Adipocyte (in vitro differentiated cells): ENCODE measurements around the gene PIGC.

ENCODE experiments used
- DNase-seq: peaks from one replicate; pipeline ENCODE4 v3.0.0-alpha.2; 2015; ENCODE audit warnings: low read depth
- H3K27me3 ChIP-seq: replicated peaks from 2 replicates; pipeline ENCODE4 v1.7.0; 2013; ENCODE audit warnings: mild to moderate bottlenecking, low read length, moderate library complexity; ENCODE audit not compliant: control insufficient read depth, insufficient read depth
- H3K36me3 ChIP-seq: 2 replicates; pipeline ENCODE4 v1.7.0; 2013; ENCODE audit warnings: low read length, mild to moderate bottlenecking, moderate library complexity; ENCODE audit not compliant: control insufficient read depth, insufficient read depth, severe bottlenecking
- H3K4me1 ChIP-seq: 2 replicates; pipeline ENCODE4 v1.7.0; 2013; ENCODE audit warnings: mild to moderate bottlenecking, low read length, moderate library complexity; ENCODE audit not compliant: control insufficient read depth, insufficient read depth
- H3K4me3 ChIP-seq: 2 replicates; pipeline ENCODE4 v1.7.0; 2013; ENCODE audit warnings: mild to moderate bottlenecking, low read length, moderate library complexity
- H3K9ac ChIP-seq: 2 replicates; pipeline ENCODE4 v1.7.0; 2013; ENCODE audit warnings: mild to moderate bottlenecking, low read length, moderate library complexity
- H3K9me3 ChIP-seq: 2 replicates; pipeline ENCODE4 v1.7.0; 2013; ENCODE audit warnings: mild to moderate bottlenecking, low read length, moderate library complexity; ENCODE audit not compliant: control insufficient read depth

PIGC gene

DNA sequence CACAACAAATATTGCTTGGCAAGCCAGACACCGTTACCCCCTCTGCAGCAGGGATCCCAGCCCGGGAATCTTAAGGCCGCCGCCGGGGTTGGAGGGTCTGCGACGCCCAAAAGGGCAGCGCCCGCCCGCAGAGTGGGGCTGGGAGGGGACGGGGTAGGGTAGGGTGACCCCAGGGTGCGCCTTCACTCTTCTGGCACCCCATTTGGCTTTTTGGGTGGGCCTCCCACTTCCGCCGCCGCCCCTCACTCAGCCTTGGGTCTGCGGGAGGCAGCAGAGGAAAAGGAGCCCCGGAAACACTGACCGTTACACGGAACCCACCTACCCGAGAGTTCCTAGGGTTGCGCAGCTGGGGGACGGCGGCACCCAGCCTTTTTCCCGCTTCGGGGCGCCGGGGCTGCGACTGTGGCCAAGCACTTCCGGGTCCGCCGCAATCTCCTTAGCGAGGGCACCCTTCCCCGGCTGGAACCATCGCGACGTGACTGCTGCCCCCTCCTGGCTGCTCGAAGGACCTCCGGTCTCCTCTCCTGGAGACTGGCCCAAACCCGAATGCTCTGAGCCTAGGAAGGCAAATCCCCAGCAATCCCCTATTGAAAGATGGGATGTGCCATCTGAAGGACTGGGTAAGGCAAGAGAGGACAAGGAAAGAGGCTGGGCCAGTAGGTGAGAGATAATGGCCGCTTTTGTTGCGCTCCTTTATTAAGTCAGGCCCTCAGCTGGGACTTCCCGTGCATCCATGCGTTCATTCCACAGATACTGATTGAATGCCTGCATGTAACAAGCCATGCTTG is at the start of gene PIGC:
TSS of gene PIGC (minus strand) at position 404 of the 788 bp plus-strand sequence. CDS start 1,447 bp downstream, outside the sequence.
- Histone ChIP-seq H3K27me3 (no peaks in the 10 kb centered on the region), H3K4me3 (peak within 1 kb of the TSS; percentile 95), H3K9me3 (no peaks in the 10 kb centered on the region), H3K36me3 (peaks cover 7% of the 10 kb centered on the region), H3K9ac (peak within 1 kb of the TSS; percentile 95), H3K4me1 (peaks cover 52% of the 10 kb centered on the region)
- peak; percentile 97 for DNase-seq

DNA sequence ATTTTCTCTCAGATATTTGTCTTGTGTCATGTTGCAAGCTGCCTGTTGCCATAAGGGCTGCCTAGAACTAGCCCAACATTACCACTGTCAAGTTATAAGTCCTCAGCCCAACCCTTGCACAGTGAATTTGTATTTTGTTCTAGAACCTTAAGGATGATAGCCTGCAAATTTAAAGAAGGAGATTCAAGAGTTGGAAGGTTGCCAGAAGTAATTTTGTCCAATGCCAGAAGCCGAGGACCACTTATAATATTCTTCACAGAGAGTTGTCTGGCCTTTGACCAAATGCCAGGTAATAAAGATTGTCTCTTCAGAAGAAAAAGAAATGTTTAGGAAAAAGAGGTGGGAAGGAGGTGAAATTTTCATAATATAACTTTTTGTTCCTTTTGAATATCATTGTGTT is 48.6 kb upstream of the PIGC start:
- Histone ChIP-seq H3K4me3 (no peak overlapping the region), H3K36me3 (no peaks in the 10 kb centered on the region), H3K4me1 (peaks cover 9% of the 10 kb centered on the region), H3K27me3 (peaks cover 31% of the 10 kb centered on the region), H3K9ac (no peak overlapping the region), H3K9me3 (no peaks in the 10 kb centered on the region)
- no peak for DNase-seq

DNA sequence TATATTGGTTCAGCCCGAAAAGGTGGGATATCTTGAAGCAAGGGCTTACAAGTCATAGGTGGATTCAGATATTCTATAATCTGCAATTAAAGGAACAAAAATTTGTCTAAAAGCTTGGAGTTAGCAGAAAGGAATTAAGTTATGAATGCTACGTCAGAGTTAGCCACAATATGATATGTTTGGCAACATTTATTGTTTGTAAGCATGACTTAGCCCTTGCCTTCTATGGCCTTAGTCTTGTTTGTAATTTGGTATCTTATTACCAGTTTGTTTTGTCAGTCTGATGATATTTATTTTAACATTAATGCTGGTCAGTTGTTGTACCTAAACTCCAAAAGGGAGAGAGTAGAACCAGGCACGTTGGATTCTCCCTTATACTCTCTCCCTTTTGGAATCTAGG is 46.0 kb upstream of the PIGC start:
- H3K27me3 ChIP-seq: peaks cover 32% of the 10 kb centered on the region
- H3K4me1 ChIP-seq: no peaks in the 10 kb centered on the region
- no peaks in the 10 kb centered on the region for H3K9me3 ChIP-seq
- DNase-seq: peak; percentile 66
- H3K4me3 ChIP-seq: no peak overlapping the region
- no peak overlapping the region for H3K9ac ChIP-seq
- no peaks in the 10 kb centered on the region for H3K36me3 ChIP-seq

DNA sequence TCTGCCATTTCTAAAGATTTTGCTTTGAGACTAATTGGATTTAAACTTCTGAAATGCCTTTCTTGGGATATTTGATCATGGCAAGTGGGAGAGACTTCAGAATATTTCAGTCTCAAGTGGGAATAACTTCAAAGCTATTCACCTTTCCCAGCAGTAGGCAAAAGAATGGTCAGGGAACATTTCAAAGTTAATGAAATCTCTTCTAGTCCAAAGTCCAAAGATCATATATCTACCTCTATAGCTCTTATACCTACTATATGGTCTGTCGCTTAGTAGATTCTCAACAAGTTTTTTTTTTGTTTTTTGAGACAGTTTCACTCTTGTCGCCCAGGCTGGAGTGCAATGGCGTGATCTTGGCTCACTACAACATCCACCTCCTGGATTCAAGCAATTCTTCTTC is 44.5 kb upstream of the PIGC start:
- no peaks in the 10 kb centered on the region for H3K4me1 ChIP-seq
- H3K4me3 ChIP-seq: no peak overlapping the region
- H3K27me3 ChIP-seq: peaks cover 28% of the 10 kb centered on the region
- DNase-seq: no peak
- peaks cover 3% of the 10 kb centered on the region for H3K9me3 ChIP-seq
- no peaks in the 10 kb centered on the region for H3K36me3 ChIP-seq
- no peak overlapping the region for H3K9ac ChIP-seq

DNA sequence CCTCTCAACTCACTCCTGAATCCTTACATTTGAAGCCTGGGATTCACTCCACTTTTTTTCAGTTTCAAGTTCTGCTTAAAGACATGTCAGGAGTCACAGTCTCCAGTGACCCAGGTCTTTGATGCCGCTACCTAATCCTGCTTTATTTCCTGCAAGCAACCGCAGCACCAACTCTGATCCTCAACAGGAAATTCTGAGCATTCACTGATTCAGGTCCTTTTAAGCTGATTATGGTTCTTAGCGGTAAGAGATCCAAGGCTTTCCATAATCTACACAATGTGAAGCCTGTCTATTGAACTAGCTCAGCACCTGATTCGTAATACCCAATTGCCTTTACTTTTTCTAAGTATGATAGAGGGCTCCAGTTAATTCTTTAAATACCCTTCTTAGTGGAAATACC is 43.7 kb upstream of the PIGC start:
- no peak for DNase-seq
- Histone ChIP-seq H3K9ac (no peak overlapping the region), H3K4me1 (no peaks in the 10 kb centered on the region), H3K36me3 (no peaks in the 10 kb centered on the region), H3K9me3 (peaks cover 3% of the 10 kb centered on the region), H3K27me3 (peaks cover 28% of the 10 kb centered on the region), H3K4me3 (no peak overlapping the region)

DNA sequence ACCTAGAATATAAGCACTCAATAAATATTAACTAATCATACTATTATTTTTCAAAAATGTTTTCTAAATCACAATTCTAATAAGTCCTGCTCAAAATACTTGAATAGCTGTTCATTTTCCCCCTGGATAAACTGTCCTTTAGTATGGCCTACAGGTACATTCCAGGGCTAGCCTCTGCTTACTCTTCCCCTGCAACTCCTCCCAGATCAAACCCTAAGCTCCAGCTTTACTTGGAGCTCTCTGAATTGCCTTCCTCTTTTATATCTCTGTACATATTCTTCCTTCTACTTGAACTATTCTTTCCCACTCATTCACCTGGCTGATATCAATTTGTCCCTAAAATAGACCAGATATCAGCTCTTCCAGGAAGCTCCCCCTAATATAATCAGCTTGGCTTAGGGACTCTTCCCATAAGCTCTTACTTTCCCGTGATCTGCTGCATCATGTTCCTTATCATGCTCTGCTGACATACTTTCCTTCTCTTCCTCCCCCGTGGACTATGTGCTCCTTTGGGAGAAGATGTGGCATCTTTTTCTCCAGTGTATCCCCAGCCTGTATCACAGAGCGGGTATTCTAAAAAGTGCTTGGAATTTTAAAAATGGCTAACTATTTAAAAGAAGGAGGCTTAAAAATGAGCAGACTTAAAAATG is 43.1 kb upstream of the PIGC start:
- Histone ChIP-seq H3K9ac (no peak overlapping the region), H3K9me3 (peaks cover 3% of the 10 kb centered on the region), H3K27me3 (peaks cover 25% of the 10 kb centered on the region), H3K36me3 (no peaks in the 10 kb centered on the region), H3K4me1 (no peaks in the 10 kb centered on the region), H3K4me3 (no peak overlapping the region)
- DNase-seq: no peak

DNA sequence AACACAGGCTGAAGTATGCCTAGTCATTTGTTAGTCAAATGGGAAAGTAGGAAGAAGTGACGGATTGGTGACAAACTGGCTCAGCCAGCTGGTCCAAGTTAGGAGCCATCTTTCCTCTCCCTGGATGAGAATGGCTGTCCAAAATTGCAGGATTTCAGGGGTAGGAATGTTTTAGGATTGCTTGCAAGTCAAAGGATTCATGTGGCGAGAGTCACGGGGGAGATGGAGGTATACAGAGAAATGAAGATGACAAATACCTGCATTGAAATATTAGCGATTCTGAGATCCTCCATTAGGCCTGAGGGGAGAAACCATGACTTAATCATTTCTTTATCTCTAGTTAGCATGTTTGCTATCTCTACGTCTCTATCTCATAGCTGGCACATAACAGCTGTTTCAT is 41.8 kb upstream of the PIGC start:
- no peaks in the 10 kb centered on the region for H3K4me1 ChIP-seq
- no peak overlapping the region for H3K9ac ChIP-seq
- no peak overlapping the region for H3K4me3 ChIP-seq
- H3K9me3 ChIP-seq: peaks cover 3% of the 10 kb centered on the region
- H3K27me3 ChIP-seq: peaks cover 26% of the 10 kb centered on the region
- H3K36me3 ChIP-seq: no peaks in the 10 kb centered on the region
- no peak for DNase-seq

DNA sequence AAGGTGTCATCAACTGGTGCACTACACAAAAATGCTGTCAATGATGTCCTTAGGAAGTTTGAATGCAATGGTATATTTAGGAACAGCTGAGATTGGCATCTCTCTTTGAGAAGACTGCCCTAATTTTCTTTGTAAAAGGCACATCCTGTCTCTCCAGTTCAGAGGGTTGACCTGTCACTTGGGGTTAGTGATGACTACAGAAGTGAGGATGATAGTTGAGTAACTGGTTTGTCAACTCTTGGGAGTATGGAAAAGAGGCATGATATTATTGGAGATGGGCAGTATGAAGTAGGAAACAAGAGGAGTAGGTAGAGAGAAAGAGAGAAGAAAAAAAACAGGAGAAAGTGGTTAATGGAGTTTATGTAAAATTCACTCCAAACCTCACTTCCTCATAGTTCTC is 40.4 kb upstream of the PIGC start:
- H3K27me3 ChIP-seq: peaks cover 28% of the 10 kb centered on the region
- no peak overlapping the region for H3K9ac ChIP-seq
- no peaks in the 10 kb centered on the region for H3K4me1 ChIP-seq
- H3K9me3 ChIP-seq: peaks cover 3% of the 10 kb centered on the region
- H3K36me3 ChIP-seq: no peaks in the 10 kb centered on the region
- DNase-seq: no peak
- no peak overlapping the region for H3K4me3 ChIP-seq

DNA sequence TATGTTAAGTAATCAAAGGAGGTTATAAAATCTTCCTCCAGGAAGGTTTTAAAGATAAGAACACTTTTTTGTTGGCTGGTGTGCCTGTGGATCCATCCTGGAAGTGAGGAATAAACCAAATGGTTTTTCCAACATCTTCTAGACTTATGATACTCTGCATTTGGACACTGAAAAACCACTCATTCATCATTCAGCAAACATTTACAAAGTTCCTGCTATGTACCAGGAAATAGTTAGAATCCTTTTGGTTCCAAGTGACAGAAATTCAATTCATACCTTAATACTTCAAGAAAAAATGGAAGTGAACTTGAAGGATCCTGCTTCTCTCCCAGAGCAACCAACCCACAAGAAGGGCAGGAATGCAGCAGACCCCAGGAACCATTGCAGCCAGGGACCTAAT is 39.6 kb upstream of the PIGC start:
- no peaks in the 10 kb centered on the region for H3K4me1 ChIP-seq
- no peak overlapping the region for H3K9ac ChIP-seq
- peak; percentile 13 for DNase-seq
- H3K9me3 ChIP-seq: peaks cover 3% of the 10 kb centered on the region
- peaks cover 24% of the 10 kb centered on the region for H3K27me3 ChIP-seq
- no peak overlapping the region for H3K4me3 ChIP-seq
- H3K36me3 ChIP-seq: no peaks in the 10 kb centered on the region

DNA sequence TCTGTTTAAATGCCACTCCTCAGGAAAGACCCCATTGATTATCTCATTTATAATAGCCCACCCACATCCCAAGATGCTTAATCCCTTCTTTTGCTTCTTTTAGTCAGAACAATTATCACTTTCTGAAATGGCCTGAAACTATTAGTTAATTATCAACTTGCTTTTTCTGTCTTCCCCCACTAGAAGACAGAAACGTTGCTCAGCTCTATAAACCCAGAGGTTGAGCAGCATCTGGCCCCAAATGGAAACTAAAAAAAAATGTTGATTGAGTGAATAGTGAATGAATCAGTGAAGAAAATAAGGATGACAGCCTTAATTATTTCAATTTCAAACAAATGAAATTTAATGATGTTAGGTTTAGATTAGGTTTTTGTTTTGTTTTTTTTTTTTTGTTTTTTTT is 38.2 kb upstream of the PIGC start:
- DNase-seq: no peak
- H3K9ac ChIP-seq: no peak overlapping the region
- H3K27me3 ChIP-seq: peaks cover 13% of the 10 kb centered on the region
- peaks cover 3% of the 10 kb centered on the region for H3K9me3 ChIP-seq
- H3K4me1 ChIP-seq: peaks cover 2% of the 10 kb centered on the region
- H3K4me3 ChIP-seq: no peak overlapping the region
- H3K36me3 ChIP-seq: no peaks in the 10 kb centered on the region

DNA sequence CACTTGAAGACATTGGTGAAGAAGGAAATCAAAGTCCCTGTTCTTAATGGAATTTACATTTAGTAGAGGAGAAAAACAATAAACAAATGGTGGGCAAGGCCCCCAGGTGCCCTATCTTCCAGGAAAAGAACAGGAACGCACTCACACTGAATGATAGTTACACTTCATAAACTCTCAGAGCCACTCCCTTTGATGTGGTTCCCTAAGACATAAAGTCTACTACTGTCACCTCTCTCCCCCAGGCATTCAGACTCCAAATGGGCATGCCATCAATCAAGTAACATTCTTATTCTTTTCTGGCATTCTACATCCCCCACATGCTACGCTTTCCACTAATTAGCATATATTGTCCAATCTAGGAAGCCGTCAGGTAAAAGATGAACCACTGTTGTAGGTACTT is 36.6 kb upstream of the PIGC start:
- Histone ChIP-seq H3K36me3 (no peaks in the 10 kb centered on the region), H3K27me3 (peaks cover 13% of the 10 kb centered on the region), H3K4me3 (no peak overlapping the region), H3K9ac (no peak overlapping the region), H3K9me3 (peaks cover 3% of the 10 kb centered on the region), H3K4me1 (peaks cover 5% of the 10 kb centered on the region)
- no peak for DNase-seq
